ENCODE results near the gene L3MBTL4. TPM values are rescaled to one million over a fixed set of nuclear protein-coding genes. Genes with fewer than 3 reads are reported as not detected.

Gene L3MBTL4
- total RNA-seq, 1 donor from 2014 or later, result 0.26 TPM

GRCh38 chr18:5964996-5965395, 449.7 kb downstream of the L3MBTL4 start:
- Mint-ChIP-seq H3K36me3 (ENCODE audit: low read depth) (no peaks in the 10 kb centered on the region), H3K9me3 (no peaks in the 10 kb centered on the region), H3K4me1 (ENCODE audit: low read depth) (peaks cover 6% of the 10 kb centered on the region), H3K27ac (no peak overlapping the region), H3K4me3 (no peak overlapping the region), H3K27me3 (ENCODE audit: insufficient read depth) (peaks cover 2% of the 10 kb centered on the region)
- DNase-seq (ENCODE audit: low spot score), result no peak
- intact Hi-C loops (cut with micrococcal nuclease), result no loop called here

- H3K36me3 Mint-ChIP-seq (ENCODE audit: low read depth), result no peaks in the 10 kb centered on the region
- H3K27ac Mint-ChIP-seq, result no peak overlapping the region
- H3K9me3 Mint-ChIP-seq, result no peaks in the 10 kb centered on the region
- DNase-seq (ENCODE audit: low spot score), result no peak
- peaks cover 6% of the 10 kb centered on the region for H3K4me1 Mint-ChIP-seq (ENCODE audit: low read depth)
- intact Hi-C loops (cut with micrococcal nuclease), result no loop called here
- no peak overlapping the region for H3K4me3 Mint-ChIP-seq
- H3K27me3 Mint-ChIP-seq (ENCODE audit: insufficient read depth), result peaks cover 2% of the 10 kb centered on the region
These were observed 450.1 kb downstream of the L3MBTL4 start for GRCh38 chr18:5964596-5964995.

- Mint-ChIP-seq H3K27me3 (ENCODE audit: insufficient read depth) (peaks cover 2% of the 10 kb centered on the region), H3K4me3 (no peak overlapping the region), H3K36me3 (ENCODE audit: low read depth) (no peaks in the 10 kb centered on the region), H3K4me1 (ENCODE audit: low read depth) (peaks cover 6% of the 10 kb centered on the region), H3K27ac (no peak overlapping the region), H3K9me3 (no peaks in the 10 kb centered on the region)
- intact Hi-C loops (cut with micrococcal nuclease), result no loop called here
- no peak for DNase-seq (ENCODE audit: low spot score)
These were observed 450.6 kb downstream of the L3MBTL4 start for GRCh38 chr18:5964108-5964507.

- intact Hi-C loops (cut with micrococcal nuclease), result no loop called here
- Mint-ChIP-seq H3K27me3 (ENCODE audit: insufficient read depth) (peaks cover 2% of the 10 kb centered on the region), H3K4me3 (no peak overlapping the region), H3K36me3 (ENCODE audit: low read depth) (no peaks in the 10 kb centered on the region), H3K27ac (no peak overlapping the region), H3K9me3 (no peaks in the 10 kb centered on the region), H3K4me1 (ENCODE audit: low read depth) (peaks cover 6% of the 10 kb centered on the region)
- DNase-seq (ENCODE audit: low spot score), result no peak
These were observed 451.4 kb downstream of the L3MBTL4 start for GRCh38 chr18:5963267-5963666.

GRCh38 chr18:5962362-5962761, 452.3 kb downstream of the L3MBTL4 start:
- Mint-ChIP-seq H3K36me3 (ENCODE audit: low read depth) (no peaks in the 10 kb centered on the region), H3K27me3 (ENCODE audit: insufficient read depth) (peaks cover 2% of the 10 kb centered on the region), H3K4me3 (no peak overlapping the region), H3K9me3 (no peaks in the 10 kb centered on the region), H3K4me1 (ENCODE audit: low read depth) (peaks cover 6% of the 10 kb centered on the region), H3K27ac (no peak overlapping the region)
- intact Hi-C loops (cut with micrococcal nuclease), result no loop called here
- DNase-seq (ENCODE audit: low spot score), result no peak

- intact Hi-C loops (cut with micrococcal nuclease), result no loop called here
- Mint-ChIP-seq H3K4me1 (ENCODE audit: low read depth) (peaks cover 6% of the 10 kb centered on the region), H3K27me3 (ENCODE audit: insufficient read depth) (peaks cover 2% of the 10 kb centered on the region), H3K36me3 (ENCODE audit: low read depth) (no peaks in the 10 kb centered on the region), H3K27ac (no peak overlapping the region), H3K4me3 (no peak overlapping the region), H3K9me3 (no peaks in the 10 kb centered on the region)
- DNase-seq (ENCODE audit: low spot score), result no peak
These were observed 452.9 kb downstream of the L3MBTL4 start for GRCh38 chr18:5961828-5962150.

- Mint-ChIP-seq H3K4me3 (no peak overlapping the region), H3K4me1 (ENCODE audit: low read depth) (peaks cover 6% of the 10 kb centered on the region), H3K27me3 (ENCODE audit: insufficient read depth) (peaks cover 2% of the 10 kb centered on the region), H3K36me3 (ENCODE audit: low read depth) (no peaks in the 10 kb centered on the region), H3K9me3 (no peaks in the 10 kb centered on the region), H3K27ac (no peak overlapping the region)
- intact Hi-C loops (cut with micrococcal nuclease), result no loop called here
- DNase-seq (ENCODE audit: low spot score), result no peak
These were observed 453.4 kb downstream of the L3MBTL4 start for GRCh38 chr18:5961097-5961827.

GRCh38 chr18:5958822-5959221, 455.9 kb downstream of the L3MBTL4 start:
- no peaks in the 10 kb centered on the region for H3K4me1 Mint-ChIP-seq (ENCODE audit: low read depth)

GRCh38 chr18:5955861-5956260, 458.9 kb downstream of the L3MBTL4 start:
- no peaks in the 10 kb centered on the region for H3K4me1 Mint-ChIP-seq (ENCODE audit: low read depth)
- DNase-seq (ENCODE audit: low spot score), result no peak
- intact Hi-C loops (cut with micrococcal nuclease), result no loop called here

More at GRCh38 chr18:5958822-5959221, 455.9 kb downstream of the L3MBTL4 start:
- Mint-ChIP-seq H3K27ac (no peak overlapping the region), H3K9me3 (no peaks in the 10 kb centered on the region), H3K27me3 (ENCODE audit: insufficient read depth) (peaks cover 2% of the 10 kb centered on the region), H3K4me3 (no peak overlapping the region), H3K36me3 (ENCODE audit: low read depth) (no peaks in the 10 kb centered on the region)
- no peak for DNase-seq (ENCODE audit: low spot score)
- intact Hi-C loops (cut with micrococcal nuclease), result no loop called here

GRCh38 chr18:5951515-5952091, 463.1 kb downstream of the L3MBTL4 start:
- Mint-ChIP-seq H3K27ac (no peak overlapping the region), H3K9me3 (no peaks in the 10 kb centered on the region), H3K4me1 (ENCODE audit: low read depth) (no peaks in the 10 kb centered on the region), H3K36me3 (ENCODE audit: low read depth) (no peaks in the 10 kb centered on the region), H3K27me3 (ENCODE audit: insufficient read depth) (peaks cover 5% of the 10 kb centered on the region), H3K4me3 (no peak overlapping the region)
- DNase-seq (ENCODE audit: low spot score), result no peak
- intact Hi-C loops (cut with micrococcal nuclease), result no loop called here

More at GRCh38 chr18:5955861-5956260, 458.9 kb downstream of the L3MBTL4 start:
- Mint-ChIP-seq H3K36me3 (ENCODE audit: low read depth) (no peaks in the 10 kb centered on the region), H3K27me3 (ENCODE audit: insufficient read depth) (peaks cover 2% of the 10 kb centered on the region), H3K27ac (no peak overlapping the region), H3K9me3 (no peaks in the 10 kb centered on the region), H3K4me3 (no peak overlapping the region)

- no peak for DNase-seq (ENCODE audit: low spot score)
- no peaks in the 10 kb centered on the region for H3K36me3 Mint-ChIP-seq (ENCODE audit: low read depth)
- no peaks in the 10 kb centered on the region for H3K9me3 Mint-ChIP-seq
- H3K27me3 Mint-ChIP-seq (ENCODE audit: insufficient read depth), result peaks cover 5% of the 10 kb centered on the region
- H3K27ac Mint-ChIP-seq, result no peak overlapping the region
- no peak overlapping the region for H3K4me3 Mint-ChIP-seq
- intact Hi-C loops (cut with micrococcal nuclease), result loop anchor here (10.0 kb wide), 1 partner anchor 56 kb away; no protein-coding TSS in a partner anchor
- no peaks in the 10 kb centered on the region for H3K4me1 Mint-ChIP-seq (ENCODE audit: low read depth)
These were observed 465.9 kb downstream of the L3MBTL4 start for GRCh38 chr18:5948781-5949180.

GRCh38 chr18:5948237-5948636, 466.5 kb downstream of the L3MBTL4 start:
- Mint-ChIP-seq H3K27ac (no peak overlapping the region), H3K9me3 (no peaks in the 10 kb centered on the region), H3K36me3 (ENCODE audit: low read depth) (no peaks in the 10 kb centered on the region), H3K4me3 (no peak overlapping the region), H3K27me3 (ENCODE audit: insufficient read depth) (peaks cover 7% of the 10 kb centered on the region), H3K4me1 (ENCODE audit: low read depth) (no peaks in the 10 kb centered on the region)
- DNase-seq (ENCODE audit: low spot score), result no peak
- intact Hi-C loops (cut with micrococcal nuclease), result loop anchor here (10.0 kb wide), 1 partner anchor 57 kb away; no protein-coding TSS in a partner anchor

GRCh38 chr18:5944448-5944847, 470.3 kb downstream of the L3MBTL4 start:
- no peaks in the 10 kb centered on the region for H3K4me1 Mint-ChIP-seq (ENCODE audit: low read depth)
- H3K9me3 Mint-ChIP-seq, result no peaks in the 10 kb centered on the region
- no peak overlapping the region for H3K4me3 Mint-ChIP-seq
- H3K36me3 Mint-ChIP-seq (ENCODE audit: low read depth), result no peaks in the 10 kb centered on the region
- intact Hi-C loops (cut with micrococcal nuclease), result loop anchor here (10.0 kb wide), 1 partner anchor 60 kb away; no protein-coding TSS in a partner anchor
- peaks cover 6% of the 10 kb centered on the region for H3K27me3 Mint-ChIP-seq (ENCODE audit: insufficient read depth)
- H3K27ac Mint-ChIP-seq, result no peak overlapping the region
- no peak for DNase-seq (ENCODE audit: low spot score)
